ENCODE results near the gene POLR3B. TPM values are rescaled to one million over a fixed set of nuclear protein-coding genes. Genes with fewer than 3 reads are reported as not detected.

Gene POLR3B
- total and polyA plus RNA-seq, 4 donors, result 5.4 to 12.2 (median 7.0) TPM

GRCh38 chr12:106433055-106433454 is 75.5 kb downstream of the POLR3B start:
- 37% methylated on average over 2 of the region's 2 CpGs for WGBS
- H3K27ac ChIP-seq (ENCODE audit: low read depth in 1 of 2, low read length in 2 of 2), result peak overlapping the region; percentile 15 to 18
- H3K9ac ChIP-seq (ENCODE audit: low read depth in 1 of 2, low read length in 2 of 2), result no peak overlapping the region
- peaks cover 2 to 22% (median 11%) of the 10 kb centered on the region in 4 donors for H3K4me1 ChIP-seq (ENCODE audit: control insufficient read depth in 4 of 4, insufficient read depth in 4 of 4, low read length in 3 of 4)
- no peaks in the 10 kb centered on the region for H3K27me3 ChIP-seq (ENCODE audit: control insufficient read depth in 4 of 4, insufficient read depth in 4 of 4, low read length in 3 of 4)
- peaks cover 4 to 28% (median 20%) of the 10 kb centered on the region in 4 donors for H3K36me3 ChIP-seq (ENCODE audit: control insufficient read depth in 4 of 4, insufficient read depth in 3 of 4, low read depth in 1 of 4, low read length in 3 of 4)
- H3K9me3 ChIP-seq (ENCODE audit: control insufficient read depth in 4 of 4, low read length in 3 of 4), result no peaks in the 10 kb centered on the region
- DNase-seq (ENCODE audit: low spot score), result no peak
- TF ChIP-seq FOXA1 (IDR thresholded peaks at IDR 0.05), result no peak
- peak; percentile 80 for TF ChIP-seq SP1 (IDR thresholded peaks at IDR 0.05)
- peak in 1 of 2 donors; percentile 38 for TF ChIP-seq JUND (IDR thresholded peaks at IDR 0.05)
- peak in 1 of 2 donors; percentile 17 for TF ChIP-seq RAD21 (IDR thresholded peaks at IDR 0.05)
- no peak for TF ChIP-seq NR2F2 (IDR thresholded peaks at IDR 0.05)
- peak; percentile 94 to 96 for TF ChIP-seq RXRA (IDR thresholded peaks at IDR 0.05)
- TF ChIP-seq HNF4G (IDR thresholded peaks at IDR 0.05), result peak; percentile 67
- TF ChIP-seq HNF4A (conservative IDR thresholded peaks at IDR 0.05), result peak; percentile 94 to 96
- no peak overlapping the region for H3K4me3 ChIP-seq (ENCODE audit: low read depth in 1 of 3, low read length in 3 of 3)

GRCh38 chr12:106434526-106434925 is 77.0 kb downstream of the POLR3B start:
- H3K36me3 ChIP-seq (ENCODE audit: control insufficient read depth in 4 of 4, insufficient read depth in 3 of 4, low read depth in 1 of 4, low read length in 3 of 4), result peaks cover 5 to 29% (median 21%) of the 10 kb centered on the region in 4 donors
- TF ChIP-seq REST (IDR thresholded peaks at IDR 0.05), result no peak
- TF ChIP-seq ATF3 (IDR thresholded peaks at IDR 0.05), result no peak
- TF ChIP-seq MAX (IDR thresholded peaks at IDR 0.05), result no peak
- no peak for TF ChIP-seq CTCF (IDR thresholded peaks at IDR 0.05; ENCODE audit: low read depth, low read length, missing input control)
- no peak for TF ChIP-seq TAF1 (conservative IDR thresholded peaks at IDR 0.05)
- no peak for TF ChIP-seq NR2F2 (IDR thresholded peaks at IDR 0.05)
- TF ChIP-seq RXRA (IDR thresholded peaks at IDR 0.05), result no peak
- no peak for TF ChIP-seq HNF4G (IDR thresholded peaks at IDR 0.05)
- TF ChIP-seq SP1 (IDR thresholded peaks at IDR 0.05), result no peak
- no peak for TF ChIP-seq EGR1 (IDR thresholded peaks at IDR 0.05; ENCODE audit: low read depth in 2 of 2)
- TF ChIP-seq FOXA1 (IDR thresholded peaks at IDR 0.05), result no peak
- TF ChIP-seq RAD21 (IDR thresholded peaks at IDR 0.05), result no peak
- TF ChIP-seq FOXA2 (IDR thresholded peaks at IDR 0.05), result no peak
- no peak for TF ChIP-seq YY1 (IDR thresholded peaks at IDR 0.05)
- no peak for TF ChIP-seq ZBTB33 (IDR thresholded peaks at IDR 0.05)
- TF ChIP-seq GABPA (IDR thresholded peaks at IDR 0.05 in 1 of 2, conservative IDR thresholded peaks at IDR 0.05 in 1 of 2), result no peak
- TF ChIP-seq HNF4A (conservative IDR thresholded peaks at IDR 0.05), result no peak
- TF ChIP-seq JUND (IDR thresholded peaks at IDR 0.05), result no peak
- 95% methylated on average over 4 of the region's 4 CpGs for WGBS
- no peak overlapping the region for H3K27ac ChIP-seq (ENCODE audit: low read depth in 1 of 2, low read length in 2 of 2)
- peaks cover 2 to 15% (median 7%) of the 10 kb centered on the region in 4 donors for H3K4me1 ChIP-seq (ENCODE audit: control insufficient read depth in 4 of 4, insufficient read depth in 4 of 4, low read length in 3 of 4)
- H3K9me3 ChIP-seq (ENCODE audit: control insufficient read depth in 4 of 4, low read length in 3 of 4), result no peaks in the 10 kb centered on the region
- no peak overlapping the region for H3K4me3 ChIP-seq (ENCODE audit: low read depth in 1 of 3, low read length in 3 of 3)
- H3K9ac ChIP-seq (ENCODE audit: low read depth in 1 of 2, low read length in 2 of 2), result no peak overlapping the region
- H3K27me3 ChIP-seq (ENCODE audit: control insufficient read depth in 4 of 4, insufficient read depth in 4 of 4, low read length in 3 of 4), result no peaks in the 10 kb centered on the region
- DNase-seq (ENCODE audit: low spot score), result no peak

Data from liver (tissue), 9 donors.